Measurements from ENCODE around the gene MORC4. TPM values are rescaled to one million over a fixed set of nuclear protein-coding genes. Genes with fewer than 3 reads are reported as not detected.
A peak's percentile ranks its signal among the peaks of the same experiment; 100 is the strongest.

Gene MORC4
- total RNA-seq, 1 experiment from 2014 or later = 24.8 TPM

DNA sequence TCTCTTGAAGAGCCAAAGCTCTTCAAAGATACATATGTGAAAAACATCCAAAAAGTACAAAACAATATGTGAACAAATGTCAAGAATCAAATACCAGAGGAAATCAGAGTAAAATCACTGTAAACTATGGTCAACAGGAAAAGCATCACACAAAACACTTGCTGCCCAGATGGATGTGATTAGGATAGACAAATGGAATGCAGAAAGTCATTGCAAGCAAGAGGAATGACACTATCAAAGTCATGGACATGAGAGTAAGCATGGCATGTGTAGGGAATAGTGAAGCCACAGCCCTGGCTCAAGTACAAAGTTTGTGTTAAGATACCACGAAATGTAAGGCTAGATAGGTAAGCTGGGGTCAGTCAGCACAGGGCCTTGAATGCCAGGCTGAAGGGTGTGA, 42.2 kb downstream of the MORC4 start:
- H4K20me1 ChIP-seq (ENCODE audit: low read length) = no peaks in the 10 kb centered on the region
- no peak overlapping the region for H3K4me2 ChIP-seq (ENCODE audit: low read length)
- ChIA-PET CTCF (interaction anchor here (0.6 kb wide), 1 partner anchor 61 kb away, joined by 3 read pairs; no protein-coding TSS in a partner anchor), POLR2A (ENCODE audit: unreplicated experiment) (interaction anchor here (0.6 kb wide), 1 partner anchor 69 kb away, joined by 3 read pairs; no protein-coding TSS in a partner anchor)
- TF ChIP-seq, protein P1, sequence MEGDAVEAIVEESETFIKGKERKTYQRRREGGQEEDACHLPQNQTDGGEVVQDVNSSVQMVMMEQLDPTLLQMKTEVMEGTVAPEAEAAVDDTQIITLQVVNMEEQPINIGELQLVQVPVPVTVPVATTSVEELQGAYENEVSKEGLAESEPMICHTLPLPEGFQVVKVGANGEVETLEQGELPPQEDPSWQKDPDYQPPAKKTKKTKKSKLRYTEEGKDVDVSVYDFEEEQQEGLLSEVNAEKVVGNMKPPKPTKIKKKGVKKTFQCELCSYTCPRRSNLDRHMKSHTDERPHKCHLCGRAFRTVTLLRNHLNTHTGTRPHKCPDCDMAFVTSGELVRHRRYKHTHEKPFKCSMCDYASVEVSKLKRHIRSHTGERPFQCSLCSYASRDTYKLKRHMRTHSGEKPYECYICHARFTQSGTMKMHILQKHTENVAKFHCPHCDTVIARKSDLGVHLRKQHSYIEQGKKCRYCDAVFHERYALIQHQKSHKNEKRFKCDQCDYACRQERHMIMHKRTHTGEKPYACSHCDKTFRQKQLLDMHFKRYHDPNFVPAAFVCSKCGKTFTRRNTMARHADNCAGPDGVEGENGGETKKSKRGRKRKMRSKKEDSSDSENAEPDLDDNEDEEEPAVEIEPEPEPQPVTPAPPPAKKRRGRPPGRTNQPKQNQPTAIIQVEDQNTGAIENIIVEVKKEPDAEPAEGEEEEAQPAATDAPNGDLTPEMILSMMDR (conservative IDR thresholded peaks at IDR 0.05; ENCODE audit: low read depth, low read length) = no peak
- no peak for TF ChIP-seq EZH2phosphoT487 (IDR thresholded peaks at IDR 0.05; ENCODE audit: borderline replicate concordance, low read length)
- no peak for TF ChIP-seq EZH2 (IDR thresholded peaks at IDR 0.05; ENCODE audit: low read length, unreplicated experiment)
- H3K27ac ChIP-seq (ENCODE audit: low read length) = no peak overlapping the region
- no peak for DNase-seq
- ATAC-seq = no peak
- no peaks in the 10 kb centered on the region for H3K9me3 ChIP-seq (ENCODE audit: low read length)
- H3F3A ChIP-seq (ENCODE audit: low read length, unreplicated experiment) = peaks cover 3% of the 10 kb centered on the region
- intact Hi-C loops (cut with micrococcal nuclease) = no loop called here
- no peaks in the 10 kb centered on the region for H3K79me2 ChIP-seq (ENCODE audit: low read length)
- H2AFZ ChIP-seq (ENCODE audit: low read length) = no peak overlapping the region
- no peaks in the 10 kb centered on the region for H3K9me2 ChIP-seq (replicated peaks; ENCODE audit: low read length)
- peaks cover 33% of the 10 kb centered on the region for H3K4me1 ChIP-seq (ENCODE audit: insufficient read depth, low read length)
- BruUV-seq (replicated peaks) = no TSS peak
- peaks cover 11% of the 10 kb centered on the region for H3K36me3 ChIP-seq (ENCODE audit: low read depth, low read length)
- H3K4me3 ChIP-seq (ENCODE audit: low read length) = no peak overlapping the region
- H3K9ac ChIP-seq (ENCODE audit: low read length) = no peak overlapping the region
- no peaks in the 10 kb centered on the region for H3K27me3 ChIP-seq (ENCODE audit: low read length)

DNA sequence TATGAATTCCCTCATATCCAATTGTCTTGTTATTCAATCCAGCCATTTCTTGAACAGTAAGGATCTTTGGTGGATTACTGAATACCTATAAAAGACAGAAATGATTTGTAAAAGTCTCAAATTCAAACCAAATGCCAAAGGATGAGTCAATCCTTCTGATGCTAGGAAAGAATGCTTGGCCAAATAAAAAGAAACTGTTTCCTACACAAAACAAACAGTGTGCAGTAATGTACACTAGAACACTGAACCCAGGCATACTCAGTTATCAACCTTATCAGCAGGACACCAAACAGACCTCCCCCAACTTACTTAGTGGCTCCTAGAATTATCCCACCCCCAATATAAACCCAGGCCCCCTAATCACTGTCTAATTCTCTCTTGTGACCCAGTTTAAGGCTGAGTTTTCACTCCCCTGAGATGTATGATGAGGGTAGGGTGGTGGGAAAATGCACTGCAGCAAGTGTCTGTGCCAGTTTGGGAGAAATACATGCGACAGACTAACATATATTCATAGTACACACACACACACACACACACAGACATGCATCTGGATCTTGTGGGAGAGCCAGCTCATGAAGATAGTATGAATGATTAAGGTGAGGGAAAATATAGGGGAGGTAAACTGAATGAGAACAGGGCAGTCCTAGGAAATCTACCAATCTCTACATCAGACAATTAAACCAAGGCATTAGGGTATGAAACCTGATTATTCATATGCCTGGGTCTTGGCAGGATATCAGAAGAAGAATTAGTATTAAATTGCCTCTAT, 44.8 kb downstream of the MORC4 start:
- ChIA-PET POLR2A (ENCODE audit: unreplicated experiment) (no interaction called here), CTCF (interaction anchor here (0.6 kb wide), 1 partner anchor 57 kb away, joined by 12 read pairs; no protein-coding TSS in a partner anchor)
- peak; percentile 82 for DNase-seq
- Histone ChIP-seq H3K79me2 (ENCODE audit: low read length) (no peaks in the 10 kb centered on the region), H4K20me1 (ENCODE audit: low read length) (no peaks in the 10 kb centered on the region), H3K36me3 (ENCODE audit: low read depth, low read length) (peaks cover 4% of the 10 kb centered on the region), H3K9ac (ENCODE audit: low read length) (peak overlapping the region; percentile 49), H3F3A (ENCODE audit: low read length, unreplicated experiment) (peaks cover 3% of the 10 kb centered on the region), H3K9me3 (ENCODE audit: low read length) (no peaks in the 10 kb centered on the region), H3K9me2 (replicated peaks; ENCODE audit: low read length) (no peaks in the 10 kb centered on the region), H3K4me3 (ENCODE audit: low read length) (peak overlapping the region; percentile 26; the same call in 1 of the 2 replicates), H3K4me2 (ENCODE audit: low read length) (peak overlapping the region; percentile 77), H3K27ac (ENCODE audit: low read length) (peak overlapping the region; percentile 91), H2AFZ (ENCODE audit: low read length) (no peak overlapping the region), H3K27me3 (ENCODE audit: low read length) (no peaks in the 10 kb centered on the region), H3K4me1 (ENCODE audit: insufficient read depth, low read length) (peaks cover 38% of the 10 kb centered on the region)
- intact Hi-C loops (cut with micrococcal nuclease) = loop anchor here (1.0 kb wide), 1 partner anchor 60 kb away; no protein-coding TSS in a partner anchor
- peak; percentile 78 for ATAC-seq
- TF ChIP-seq, protein P1 (conservative IDR thresholded peaks at IDR 0.05; ENCODE audit: low read depth, low read length) = no peak
- no peak for TF ChIP-seq EZH2 (IDR thresholded peaks at IDR 0.05; ENCODE audit: low read length, unreplicated experiment)
- no peak for TF ChIP-seq EZH2phosphoT487 (IDR thresholded peaks at IDR 0.05; ENCODE audit: borderline replicate concordance, low read length)
- no TSS peak for BruUV-seq (replicated peaks)

DNA sequence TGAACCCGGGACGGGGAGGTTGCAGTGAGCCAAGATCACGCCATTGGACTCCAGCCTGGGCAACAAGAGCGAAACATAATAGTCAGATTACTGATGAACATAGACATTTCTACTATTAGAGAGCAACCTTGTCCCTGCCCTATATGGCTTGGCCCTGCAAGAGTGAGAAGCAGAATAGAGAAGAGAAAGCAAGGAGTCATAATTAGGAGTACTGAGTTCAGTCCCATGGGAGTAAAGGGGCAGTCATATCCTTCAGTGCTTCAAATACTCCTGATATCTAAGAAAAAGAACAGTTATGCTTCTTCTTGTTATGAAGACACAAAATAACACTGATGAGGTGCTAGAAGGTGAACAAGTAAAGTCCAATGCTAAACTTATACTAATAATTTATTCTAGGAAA, 46.0 kb downstream of the MORC4 start:
- no peak for ATAC-seq
- no peaks in the 10 kb centered on the region for H3K9me3 ChIP-seq (ENCODE audit: low read length)
- H3K79me2 ChIP-seq (ENCODE audit: low read length) = no peaks in the 10 kb centered on the region
- H3K27ac ChIP-seq (ENCODE audit: low read length) = peak overlapping the region; percentile 91
- no peak for TF ChIP-seq EZH2 (IDR thresholded peaks at IDR 0.05; ENCODE audit: low read length, unreplicated experiment)
- no peak for TF ChIP-seq EZH2phosphoT487 (IDR thresholded peaks at IDR 0.05; ENCODE audit: borderline replicate concordance, low read length)
- TF ChIP-seq, protein P1 (conservative IDR thresholded peaks at IDR 0.05; ENCODE audit: low read depth, low read length) = no peak
- H3K27me3 ChIP-seq (ENCODE audit: low read length) = no peaks in the 10 kb centered on the region
- no peak overlapping the region for H3K4me3 ChIP-seq (ENCODE audit: low read length)
- BruUV-seq (replicated peaks) = no TSS peak
- ChIA-PET POLR2A (ENCODE audit: unreplicated experiment) (no interaction called here), CTCF (no interaction called here)
- no peaks in the 10 kb centered on the region for H3K9me2 ChIP-seq (replicated peaks; ENCODE audit: low read length)
- peaks cover 50% of the 10 kb centered on the region for H3K4me1 ChIP-seq (ENCODE audit: insufficient read depth, low read length)
- peaks cover 4% of the 10 kb centered on the region for H3K36me3 ChIP-seq (ENCODE audit: low read depth, low read length)
- H3F3A ChIP-seq (ENCODE audit: low read length, unreplicated experiment) = peaks cover 3% of the 10 kb centered on the region
- H4K20me1 ChIP-seq (ENCODE audit: low read length) = no peaks in the 10 kb centered on the region
- H3K4me2 ChIP-seq (ENCODE audit: low read length) = peak overlapping the region; percentile 77; the same call in 1 of the 2 replicates
- H3K9ac ChIP-seq (ENCODE audit: low read length) = peak overlapping the region; percentile 43
- no peak for DNase-seq
- intact Hi-C loops (cut with micrococcal nuclease) = no loop called here
- H2AFZ ChIP-seq (ENCODE audit: low read length) = no peak overlapping the region
